ENCODE results near the gene TBX3. TPM values are rescaled to one million over a fixed set of nuclear protein-coding genes. Genes with fewer than 3 reads are reported as not detected.

TBX3 gene
- total RNA-seq, 4 donors from 2014 or later, result 14.0 to 44.8 (median 17.6) TPM

DNA sequence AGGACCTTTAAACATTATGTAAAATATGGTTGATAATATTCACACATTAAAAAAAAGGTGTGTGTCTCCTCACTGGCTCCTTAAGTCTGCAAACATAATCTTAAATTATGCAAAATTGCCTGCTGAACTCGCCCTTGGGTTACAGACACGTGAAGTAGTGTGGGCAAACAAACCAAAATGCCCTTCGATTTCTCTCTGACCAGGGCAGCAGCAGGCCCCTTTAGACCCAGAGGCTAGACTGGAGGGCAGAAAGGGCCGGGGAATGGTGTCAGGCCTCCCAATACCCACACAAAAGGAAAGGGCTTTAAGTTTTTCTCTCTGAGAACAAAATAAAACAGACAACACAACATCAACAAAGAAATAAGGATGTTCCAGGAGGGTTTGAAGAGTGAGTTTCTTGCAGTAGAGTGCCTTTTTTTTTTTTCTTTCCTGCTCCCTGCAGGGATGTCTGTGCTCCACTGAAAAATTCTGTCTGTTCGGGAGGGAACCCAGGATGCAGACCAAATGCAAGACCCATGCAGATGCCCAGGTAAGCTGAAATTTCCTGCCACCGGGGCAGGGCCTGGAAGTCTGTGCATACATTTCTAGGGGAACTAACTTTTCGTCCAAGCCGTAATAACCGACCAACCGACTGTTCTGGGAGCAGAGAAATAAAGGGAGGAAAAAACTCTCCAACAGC is 1.7 kb downstream of the TBX3 start:
- ATAC-seq (ENCODE audit: low FRiP score) (no peak), DNase-seq (ENCODE audit: low spot score) (no peak)
- no peak for TF ChIP-seq CTCF (IDR thresholded peaks at IDR 0.05)

GRCh38 chr12:114681116-114681871 is 2.7 kb downstream of the TBX3 start:
- ATAC-seq (ENCODE audit: low FRiP score), result no peak
- DNase-seq (ENCODE audit: low spot score), result no peak
- no peak for TF ChIP-seq CTCF (IDR thresholded peaks at IDR 0.05)

DNA sequence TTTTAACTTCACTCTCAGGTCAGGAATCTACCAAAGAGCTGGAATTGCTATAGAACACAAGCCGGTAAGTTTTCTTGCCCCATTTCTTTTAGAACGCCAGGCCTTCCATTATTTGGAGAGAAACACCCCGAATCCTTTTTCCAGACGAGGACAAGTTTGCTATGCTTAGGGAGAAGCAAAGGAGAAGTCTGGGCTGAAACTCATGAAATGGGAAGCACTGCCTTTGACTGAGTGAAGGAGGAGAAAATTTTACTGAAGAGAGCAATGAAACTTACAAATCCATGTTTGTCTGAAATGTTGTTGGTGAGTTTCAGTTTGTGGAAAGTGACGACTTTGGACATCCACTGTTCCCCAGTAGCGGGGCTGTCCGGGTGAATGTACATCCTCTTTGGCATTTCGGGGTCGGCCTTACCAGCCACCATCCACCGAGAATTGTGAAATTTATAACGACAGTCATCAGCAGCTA is 3.3 kb downstream of the TBX3 start:
- TF ChIP-seq CTCF (IDR thresholded peaks at IDR 0.05), result no peak
- no peak for DNase-seq (ENCODE audit: low spot score)
- no peak for ATAC-seq (ENCODE audit: low FRiP score)

GRCh38 chr12:114679942-114680341 is 4.0 kb downstream of the TBX3 start:
- no peak for TF ChIP-seq CTCF (IDR thresholded peaks at IDR 0.05)
- ATAC-seq (ENCODE audit: low FRiP score) (no peak), DNase-seq (ENCODE audit: low spot score) (no peak)

DNA sequence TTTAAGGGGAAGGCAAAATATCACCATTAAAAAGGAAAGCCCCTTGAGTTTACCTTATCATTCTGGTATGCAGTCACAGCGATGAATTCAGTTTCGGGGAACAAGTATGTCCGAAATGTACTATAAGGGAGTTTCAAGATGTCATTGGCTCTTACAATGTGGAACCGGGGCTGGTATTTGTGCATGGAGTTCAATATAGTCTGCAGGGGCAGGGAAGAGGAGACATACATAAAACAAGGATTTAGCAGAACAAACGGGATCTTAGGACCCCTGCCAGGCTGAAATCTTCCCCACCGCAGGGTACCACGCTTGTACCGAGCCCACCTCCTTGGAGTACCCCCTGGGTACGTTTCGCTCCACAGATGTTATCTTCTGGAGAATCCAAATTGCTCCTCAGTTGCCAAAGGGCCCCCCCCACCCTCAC is 4.5 kb downstream of the TBX3 start:
- ATAC-seq (ENCODE audit: low FRiP score) (no peak), DNase-seq (ENCODE audit: low spot score) (no peak)
- TF ChIP-seq CTCF (IDR thresholded peaks at IDR 0.05), result no peak

GRCh38 chr12:114678718-114679117 is 5.3 kb downstream of the TBX3 start:
- no peak for DNase-seq (ENCODE audit: low spot score)
- TF ChIP-seq CTCF (IDR thresholded peaks at IDR 0.05), result no peak
- ATAC-seq (ENCODE audit: low FRiP score), result no peak

DNA sequence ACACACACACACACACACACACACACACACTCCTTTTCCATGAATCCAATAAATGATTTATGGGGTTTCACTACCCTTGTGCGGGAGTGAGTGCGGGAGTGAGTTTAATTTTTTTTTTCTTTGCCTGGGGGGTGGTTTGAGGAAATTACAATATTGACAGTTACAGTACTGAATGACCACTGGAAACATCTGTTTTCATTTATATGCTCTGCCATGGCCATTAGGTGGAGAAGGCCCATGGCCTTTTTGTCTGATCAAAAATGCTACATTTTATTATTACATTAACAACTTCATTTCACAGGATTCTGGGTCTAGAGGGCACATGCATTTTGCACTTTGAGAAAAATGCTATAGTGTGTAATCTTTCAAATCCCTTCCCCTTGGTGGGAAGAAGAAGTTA is 5.9 kb downstream of the TBX3 start:
- DNase-seq (ENCODE audit: low spot score) (no peak), ATAC-seq (ENCODE audit: low FRiP score) (no peak)
- TF ChIP-seq CTCF (IDR thresholded peaks at IDR 0.05), result no peak

All from omental fat pad (tissue), 4 donors.